ENCODE measurements around the gene NRAP. TPM values are rescaled to one million over a fixed set of nuclear protein-coding genes. Genes with fewer than 3 reads are reported as not detected.

Gene NRAP
- total RNA-seq, 1 experiment from 2014 or later, result not detected

DNA sequence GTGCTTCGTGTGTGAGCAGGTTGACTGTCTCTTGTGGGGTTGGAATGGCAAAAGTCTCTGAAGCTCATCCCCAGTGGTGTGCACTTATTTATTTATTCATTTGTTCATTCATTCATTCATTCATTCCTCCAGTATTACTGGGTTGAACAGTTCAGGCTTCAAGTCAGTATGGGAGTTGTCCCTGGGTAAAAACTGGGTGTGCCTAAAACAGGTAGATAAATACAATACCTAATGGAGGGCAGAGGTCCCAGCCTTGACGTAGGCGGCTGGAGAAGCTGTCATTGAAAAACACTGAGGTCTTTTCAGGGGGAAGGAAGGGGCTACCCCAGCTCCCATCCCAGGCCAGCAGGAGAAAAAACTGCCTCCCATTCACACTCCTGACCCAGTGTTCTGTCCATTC is 26.9 kb upstream of the NRAP start:
- no peaks in the 10 kb centered on the region for H3K27me3 ChIP-seq (ENCODE audit: control insufficient read depth, insufficient read depth, low read length)
- H3K27ac ChIP-seq (ENCODE audit: low read length), result no peak overlapping the region
- intact Hi-C loops (cut with micrococcal nuclease; ENCODE audit: unreplicated experiment), result no loop called here
- TF ChIP-seq SIN3A (IDR thresholded peaks at IDR 0.05; ENCODE audit: borderline replicate concordance, insufficient read depth, low read depth, low read length) (no peak), TCF7L2 (IDR thresholded peaks at IDR 0.05; ENCODE audit: low read depth, low read length) (no peak), POLR2AphosphoS5 (IDR thresholded peaks at IDR 0.05; ENCODE audit: low read depth, low read length) (no peak)
- TF ChIP-seq, protein P1, sequence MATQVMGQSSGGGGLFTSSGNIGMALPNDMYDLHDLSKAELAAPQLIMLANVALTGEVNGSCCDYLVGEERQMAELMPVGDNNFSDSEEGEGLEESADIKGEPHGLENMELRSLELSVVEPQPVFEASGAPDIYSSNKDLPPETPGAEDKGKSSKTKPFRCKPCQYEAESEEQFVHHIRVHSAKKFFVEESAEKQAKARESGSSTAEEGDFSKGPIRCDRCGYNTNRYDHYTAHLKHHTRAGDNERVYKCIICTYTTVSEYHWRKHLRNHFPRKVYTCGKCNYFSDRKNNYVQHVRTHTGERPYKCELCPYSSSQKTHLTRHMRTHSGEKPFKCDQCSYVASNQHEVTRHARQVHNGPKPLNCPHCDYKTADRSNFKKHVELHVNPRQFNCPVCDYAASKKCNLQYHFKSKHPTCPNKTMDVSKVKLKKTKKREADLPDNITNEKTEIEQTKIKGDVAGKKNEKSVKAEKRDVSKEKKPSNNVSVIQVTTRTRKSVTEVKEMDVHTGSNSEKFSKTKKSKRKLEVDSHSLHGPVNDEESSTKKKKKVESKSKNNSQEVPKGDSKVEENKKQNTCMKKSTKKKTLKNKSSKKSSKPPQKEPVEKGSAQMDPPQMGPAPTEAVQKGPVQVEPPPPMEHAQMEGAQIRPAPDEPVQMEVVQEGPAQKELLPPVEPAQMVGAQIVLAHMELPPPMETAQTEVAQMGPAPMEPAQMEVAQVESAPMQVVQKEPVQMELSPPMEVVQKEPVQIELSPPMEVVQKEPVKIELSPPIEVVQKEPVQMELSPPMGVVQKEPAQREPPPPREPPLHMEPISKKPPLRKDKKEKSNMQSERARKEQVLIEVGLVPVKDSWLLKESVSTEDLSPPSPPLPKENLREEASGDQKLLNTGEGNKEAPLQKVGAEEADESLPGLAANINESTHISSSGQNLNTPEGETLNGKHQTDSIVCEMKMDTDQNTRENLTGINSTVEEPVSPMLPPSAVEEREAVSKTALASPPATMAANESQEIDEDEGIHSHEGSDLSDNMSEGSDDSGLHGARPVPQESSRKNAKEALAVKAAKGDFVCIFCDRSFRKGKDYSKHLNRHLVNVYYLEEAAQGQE (IDR thresholded peaks at IDR 0.05; ENCODE audit: insufficient read depth in 1 of 2, low read depth in 2 of 2, low read length in 1 of 2), result no peak
- TF ChIP-seq, protein P2, sequence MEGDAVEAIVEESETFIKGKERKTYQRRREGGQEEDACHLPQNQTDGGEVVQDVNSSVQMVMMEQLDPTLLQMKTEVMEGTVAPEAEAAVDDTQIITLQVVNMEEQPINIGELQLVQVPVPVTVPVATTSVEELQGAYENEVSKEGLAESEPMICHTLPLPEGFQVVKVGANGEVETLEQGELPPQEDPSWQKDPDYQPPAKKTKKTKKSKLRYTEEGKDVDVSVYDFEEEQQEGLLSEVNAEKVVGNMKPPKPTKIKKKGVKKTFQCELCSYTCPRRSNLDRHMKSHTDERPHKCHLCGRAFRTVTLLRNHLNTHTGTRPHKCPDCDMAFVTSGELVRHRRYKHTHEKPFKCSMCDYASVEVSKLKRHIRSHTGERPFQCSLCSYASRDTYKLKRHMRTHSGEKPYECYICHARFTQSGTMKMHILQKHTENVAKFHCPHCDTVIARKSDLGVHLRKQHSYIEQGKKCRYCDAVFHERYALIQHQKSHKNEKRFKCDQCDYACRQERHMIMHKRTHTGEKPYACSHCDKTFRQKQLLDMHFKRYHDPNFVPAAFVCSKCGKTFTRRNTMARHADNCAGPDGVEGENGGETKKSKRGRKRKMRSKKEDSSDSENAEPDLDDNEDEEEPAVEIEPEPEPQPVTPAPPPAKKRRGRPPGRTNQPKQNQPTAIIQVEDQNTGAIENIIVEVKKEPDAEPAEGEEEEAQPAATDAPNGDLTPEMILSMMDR (IDR thresholded peaks at IDR 0.05), result no peak
- H3K4me3 ChIP-seq (ENCODE audit: low read depth in 2 of 2, low read length in 2 of 2), result no peak overlapping the region
- CTCF ChIA-PET, result interaction anchor here (0.8 kb wide), 1 partner anchor 101 kb away, joined by 3 read pairs; no protein-coding TSS in a partner anchor
- ATAC-seq, result no peak
- DNase-seq (ENCODE audit: low read depth, low spot score), result no peak
- POLR2A ChIA-PET, result no interaction called here
- H3K36me3 ChIP-seq (ENCODE audit: control insufficient read depth, insufficient read depth, low read length), result no peaks in the 10 kb centered on the region
- peaks cover 18% of the 10 kb centered on the region; the same call in 1 of the 2 replicates for H3K9me3 ChIP-seq (ENCODE audit: control insufficient read depth, insufficient read depth, low read depth, low read length)
- in situ Hi-C loops (cut with HindIII; ENCODE audit: low pct_unique_long_range_greater_than_20kb, low sequenced_read_pairs), result no loop called here
- no TSS peak for BruUV-seq (replicated peaks)
- no peaks in the 10 kb centered on the region for H3K4me1 ChIP-seq (ENCODE audit: control insufficient read depth, insufficient read depth, low read length)

DNA sequence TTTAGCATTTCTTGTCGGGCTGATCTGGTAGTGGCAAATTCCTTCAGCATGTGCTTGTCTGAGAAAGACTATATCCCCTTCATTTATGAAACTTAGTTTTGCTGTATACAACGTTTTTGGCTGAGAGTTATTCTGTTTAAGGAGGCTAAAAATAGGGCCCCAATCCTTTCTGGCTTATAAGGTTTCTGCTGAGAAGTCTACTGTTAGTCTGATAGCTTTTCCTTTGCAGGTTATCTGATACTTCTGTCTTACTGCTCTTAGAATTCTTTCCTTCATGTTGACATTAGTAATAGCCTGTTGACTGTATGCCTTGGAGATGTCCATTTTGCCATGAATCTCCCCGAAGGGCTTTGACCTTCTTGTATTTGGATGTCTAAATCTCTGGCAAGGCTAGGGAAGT is 25.7 kb upstream of the NRAP start:
- H3K4me3 ChIP-seq (ENCODE audit: low read depth in 2 of 2, low read length in 2 of 2), result no peak overlapping the region
- peaks cover 20% of the 10 kb centered on the region; the same call in 1 of the 2 replicates for H3K9me3 ChIP-seq (ENCODE audit: control insufficient read depth, insufficient read depth, low read depth, low read length)
- ChIA-PET CTCF (no interaction called here), POLR2A (no interaction called here)
- in situ Hi-C loops (cut with HindIII; ENCODE audit: low pct_unique_long_range_greater_than_20kb, low sequenced_read_pairs) (no loop called here), intact Hi-C loops (cut with micrococcal nuclease; ENCODE audit: unreplicated experiment) (no loop called here)
- no peak for ATAC-seq
- BruUV-seq (replicated peaks), result no TSS peak
- H3K4me1 ChIP-seq (ENCODE audit: control insufficient read depth, insufficient read depth, low read length), result no peaks in the 10 kb centered on the region
- H3K36me3 ChIP-seq (ENCODE audit: control insufficient read depth, insufficient read depth, low read length), result no peaks in the 10 kb centered on the region
- TF ChIP-seq POLR2AphosphoS5 (IDR thresholded peaks at IDR 0.05; ENCODE audit: low read depth, low read length) (no peak), SIN3A (IDR thresholded peaks at IDR 0.05; ENCODE audit: borderline replicate concordance, insufficient read depth, low read depth, low read length) (no peak), TCF7L2 (IDR thresholded peaks at IDR 0.05; ENCODE audit: low read depth, low read length) (no peak)
- TF ChIP-seq, protein P2 (IDR thresholded peaks at IDR 0.05), result no peak
- TF ChIP-seq, protein P1 (IDR thresholded peaks at IDR 0.05; ENCODE audit: insufficient read depth in 1 of 2, low read depth in 2 of 2, low read length in 1 of 2), result no peak
- DNase-seq (ENCODE audit: low read depth, low spot score), result no peak
- no peaks in the 10 kb centered on the region for H3K27me3 ChIP-seq (ENCODE audit: control insufficient read depth, insufficient read depth, low read length)
- no peak overlapping the region for H3K27ac ChIP-seq (ENCODE audit: low read length)

Measured in Panc1 (cell line).